ENCODE measurements around the gene SACM1L. TPM values are rescaled to one million over a fixed set of nuclear protein-coding genes. Genes with fewer than 3 reads are reported as not detected.
A peak's percentile ranks its signal among the peaks of the same experiment; 100 is the strongest.

The SACM1L gene
- total and polyA plus RNA-seq, 11 donors: 12.6 to 35.3 (median 22.3) TPM

DNA sequence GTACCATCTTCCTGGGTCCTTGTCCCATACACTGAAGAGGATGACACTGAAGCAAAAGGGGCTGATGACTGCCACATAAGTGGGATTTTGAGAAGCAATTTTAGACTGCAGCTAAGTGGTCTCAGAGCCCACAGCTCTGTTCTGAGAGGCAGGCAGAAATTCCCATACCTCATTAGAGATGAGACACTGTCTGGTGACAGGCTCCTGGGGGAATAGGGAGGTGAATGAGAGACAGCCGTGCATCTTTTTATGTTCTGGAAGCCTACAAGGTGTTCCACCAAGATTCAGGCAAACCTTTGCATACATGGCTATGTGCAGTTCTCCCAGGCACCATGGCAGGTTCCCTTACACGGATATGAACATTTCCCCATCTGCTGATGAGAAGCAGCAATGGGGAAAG lies 47.4 kb upstream of the SACM1L start:
- H3K9me3 ChIP-seq: no peaks in the 10 kb centered on the region
- no peak overlapping the region for H3K4me3 ChIP-seq
- peaks cover 0 to 73% (median 25%) of the 10 kb centered on the region in 12 donors for H3K4me1 ChIP-seq
- ATAC-seq: no peak
- H3K27me3 ChIP-seq: no peaks in the 10 kb centered on the region
- TF ChIP-seq POLR2A (IDR thresholded peaks at IDR 0.05): no peak
- TF ChIP-seq, protein P1, sequence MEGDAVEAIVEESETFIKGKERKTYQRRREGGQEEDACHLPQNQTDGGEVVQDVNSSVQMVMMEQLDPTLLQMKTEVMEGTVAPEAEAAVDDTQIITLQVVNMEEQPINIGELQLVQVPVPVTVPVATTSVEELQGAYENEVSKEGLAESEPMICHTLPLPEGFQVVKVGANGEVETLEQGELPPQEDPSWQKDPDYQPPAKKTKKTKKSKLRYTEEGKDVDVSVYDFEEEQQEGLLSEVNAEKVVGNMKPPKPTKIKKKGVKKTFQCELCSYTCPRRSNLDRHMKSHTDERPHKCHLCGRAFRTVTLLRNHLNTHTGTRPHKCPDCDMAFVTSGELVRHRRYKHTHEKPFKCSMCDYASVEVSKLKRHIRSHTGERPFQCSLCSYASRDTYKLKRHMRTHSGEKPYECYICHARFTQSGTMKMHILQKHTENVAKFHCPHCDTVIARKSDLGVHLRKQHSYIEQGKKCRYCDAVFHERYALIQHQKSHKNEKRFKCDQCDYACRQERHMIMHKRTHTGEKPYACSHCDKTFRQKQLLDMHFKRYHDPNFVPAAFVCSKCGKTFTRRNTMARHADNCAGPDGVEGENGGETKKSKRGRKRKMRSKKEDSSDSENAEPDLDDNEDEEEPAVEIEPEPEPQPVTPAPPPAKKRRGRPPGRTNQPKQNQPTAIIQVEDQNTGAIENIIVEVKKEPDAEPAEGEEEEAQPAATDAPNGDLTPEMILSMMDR (IDR thresholded peaks at IDR 0.05): no peak
- H3K36me3 ChIP-seq: peaks cover 0 to 23% (median 8%) of the 10 kb centered on the region in 9 donors
- intact Hi-C loops (cut with DNase I): loop anchor here in 1 of 10 donors (5.0 kb wide), 1 partner anchor 44 kb away; no protein-coding TSS in a partner anchor
- DNase-seq: no peak
- H3K27ac ChIP-seq: no peak overlapping the region
- 80 to 97% (median 93%) methylated on average over 2 of the region's 2 CpGs for WGBS, 4 donors

GRCh38 chr3:45642731-45643152 lies 46.5 kb upstream of the SACM1L start:
- 49 to 75% (median 51%) methylated on average over 6 of the region's 6 CpGs for WGBS, 4 donors
- TF ChIP-seq, protein P1 (IDR thresholded peaks at IDR 0.05): no peak
- TF ChIP-seq POLR2A (IDR thresholded peaks at IDR 0.05): no peak
- H3K27me3 ChIP-seq: no peaks in the 10 kb centered on the region
- intact Hi-C loops (cut with DNase I): loop anchor here in 1 of 10 donors (5.0 kb wide), 1 partner anchor 45 kb away; no protein-coding TSS in a partner anchor
- DNase-seq: peak in 2 of 5 donors; percentile 25 to 49
- ATAC-seq: peak in 3 of 4 donors; percentile 33 to 59 (median 47)
- peaks cover 0 to 83% (median 30%) of the 10 kb centered on the region in 12 donors for H3K4me1 ChIP-seq
- no peaks in the 10 kb centered on the region for H3K9me3 ChIP-seq
- peaks cover 0 to 14% (median under 1%) of the 10 kb centered on the region in 9 donors for H3K36me3 ChIP-seq
- H3K4me3 ChIP-seq: no peak overlapping the region
- H3K27ac ChIP-seq: peak overlapping the region in 1 of 12 donors; percentile 4

DNA sequence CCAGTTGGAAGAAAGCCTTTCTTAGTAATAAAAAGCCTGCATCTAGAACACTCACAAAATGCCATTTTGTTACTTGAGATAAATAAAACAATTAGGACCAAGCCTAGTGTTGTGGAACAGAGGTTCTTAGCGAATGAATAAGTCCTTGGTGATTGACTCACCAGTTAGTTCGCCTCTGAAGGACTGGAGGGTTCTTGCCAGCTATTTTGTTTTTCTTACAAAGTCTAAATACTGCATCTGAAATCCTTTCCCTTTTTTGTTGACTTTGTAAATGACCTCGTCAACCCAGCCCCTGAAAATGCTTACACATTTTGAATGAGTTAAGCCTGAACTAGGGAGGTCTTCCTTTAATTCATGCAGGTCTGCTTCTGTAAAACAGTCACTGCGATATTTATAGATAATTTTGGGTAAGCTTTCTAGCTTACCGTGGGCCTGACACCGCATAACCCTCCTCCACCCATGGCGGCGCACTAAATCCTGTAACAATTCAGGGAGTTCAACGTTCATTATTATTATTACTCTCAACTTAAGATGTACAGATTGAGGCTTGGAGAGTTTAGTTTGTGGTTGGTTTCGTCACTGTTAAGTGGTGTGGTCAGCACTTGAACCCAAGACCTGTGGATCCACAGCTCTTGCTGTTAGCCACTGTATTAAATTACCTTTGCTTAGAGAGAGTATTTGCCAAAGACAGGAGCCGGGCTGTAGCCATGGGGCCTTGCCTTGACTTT lies 45.0 kb upstream of the SACM1L start:
- Histone ChIP-seq H3K9me3 (peaks cover 0 to 7% (median 0%) of the 10 kb centered on the region in 12 donors), H3K27me3 (no peaks in the 10 kb centered on the region), H3K36me3 (peaks cover 0 to 9% (median 0%) of the 10 kb centered on the region in 9 donors), H3K27ac (peak overlapping the region in 3 of 12 donors; percentile 18 to 91 (median 32)), H3K4me1 (peaks cover 0 to 85% (median 30%) of the 10 kb centered on the region in 12 donors), H3K4me3 (no peak overlapping the region)
- ATAC-seq: no peak
- DNase-seq: no peak
- intact Hi-C loops (cut with DNase I): loop anchor here in 1 of 10 donors (5.0 kb wide), 1 partner anchor 47 kb away; no protein-coding TSS in a partner anchor
- TF ChIP-seq, protein P1 (IDR thresholded peaks at IDR 0.05): no peak
- no peak for TF ChIP-seq POLR2A (IDR thresholded peaks at IDR 0.05)
- WGBS, 4 donors: 73 to 79% (median 74%) methylated on average over 11 of the region's 11 CpGs

DNA sequence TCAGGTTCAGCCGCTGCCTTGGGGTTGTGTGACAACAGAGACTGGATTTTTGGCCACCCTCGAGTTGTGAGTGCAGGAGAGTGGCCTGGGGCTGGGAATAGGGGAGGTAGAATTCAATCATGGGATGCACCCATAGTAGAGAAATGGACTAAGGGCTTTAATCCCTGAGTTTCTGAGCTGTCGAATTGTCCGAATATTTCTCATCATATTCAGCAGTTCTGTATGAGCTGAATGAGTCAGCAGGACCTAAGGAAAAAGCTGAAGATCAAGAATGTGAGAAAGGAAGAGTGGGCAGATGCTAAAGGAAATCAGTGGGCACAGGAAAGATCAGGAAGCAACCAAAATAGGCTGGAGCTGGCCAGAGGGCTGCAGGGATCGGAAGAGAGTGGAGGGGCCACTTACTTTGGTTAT lies 44.4 kb upstream of the SACM1L start:
- ATAC-seq: no peak
- Histone ChIP-seq H3K4me1 (peaks cover 0 to 81% (median 30%) of the 10 kb centered on the region in 12 donors), H3K27ac (peak overlapping the region in 3 of 12 donors; percentile 18 to 91 (median 32)), H3K4me3 (no peak overlapping the region), H3K27me3 (no peaks in the 10 kb centered on the region), H3K9me3 (peaks cover 0 to 7% (median 0%) of the 10 kb centered on the region in 12 donors), H3K36me3 (peaks cover 0 to 9% (median 0%) of the 10 kb centered on the region in 9 donors)
- 59 to 74% (median 67%) methylated on average over 5 of the region's 5 CpGs for WGBS, 4 donors
- intact Hi-C loops (cut with DNase I): loop anchor here in 3 of 10 donors (5.0 kb wide), 3 partner anchors 32 to 47 kb away; no protein-coding TSS in a partner anchor
- no peak for DNase-seq
- TF ChIP-seq, protein P1 (IDR thresholded peaks at IDR 0.05): no peak
- TF ChIP-seq POLR2A (IDR thresholded peaks at IDR 0.05): no peak

All from heart left ventricle (tissue), 16 donors.